HG03196 (cell line): ENCODE results near the gene MSI2.

ENCODE experiments used
- ATAC-seq: cut with Tn5 transposase; IDR thresholded peaks from one replicate; pipeline ENCODE4 v1.9.1; 2021; ENCODE audit not compliant: unreplicated experiment

Gene MSI2

DNA sequence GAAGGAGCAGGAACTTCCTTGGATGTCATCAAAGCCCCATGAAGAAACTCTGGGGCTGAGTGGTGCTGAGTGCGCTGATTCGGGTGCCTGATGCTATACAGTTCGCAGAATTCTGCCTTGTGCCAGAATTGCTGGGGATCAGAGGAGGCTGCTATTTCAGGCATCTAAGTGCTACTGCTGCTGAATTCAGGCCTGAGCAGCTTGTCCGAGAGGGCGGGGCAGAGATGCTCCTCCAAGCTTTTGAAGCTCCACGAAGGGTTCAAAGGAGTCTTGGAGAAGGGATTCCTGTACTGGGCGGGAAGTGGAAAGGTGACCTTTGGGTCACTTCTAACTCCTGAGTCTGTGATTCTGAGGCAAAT lies 260.9 kb downstream of the MSI2 start:
- no peak for ATAC-seq

DNA sequence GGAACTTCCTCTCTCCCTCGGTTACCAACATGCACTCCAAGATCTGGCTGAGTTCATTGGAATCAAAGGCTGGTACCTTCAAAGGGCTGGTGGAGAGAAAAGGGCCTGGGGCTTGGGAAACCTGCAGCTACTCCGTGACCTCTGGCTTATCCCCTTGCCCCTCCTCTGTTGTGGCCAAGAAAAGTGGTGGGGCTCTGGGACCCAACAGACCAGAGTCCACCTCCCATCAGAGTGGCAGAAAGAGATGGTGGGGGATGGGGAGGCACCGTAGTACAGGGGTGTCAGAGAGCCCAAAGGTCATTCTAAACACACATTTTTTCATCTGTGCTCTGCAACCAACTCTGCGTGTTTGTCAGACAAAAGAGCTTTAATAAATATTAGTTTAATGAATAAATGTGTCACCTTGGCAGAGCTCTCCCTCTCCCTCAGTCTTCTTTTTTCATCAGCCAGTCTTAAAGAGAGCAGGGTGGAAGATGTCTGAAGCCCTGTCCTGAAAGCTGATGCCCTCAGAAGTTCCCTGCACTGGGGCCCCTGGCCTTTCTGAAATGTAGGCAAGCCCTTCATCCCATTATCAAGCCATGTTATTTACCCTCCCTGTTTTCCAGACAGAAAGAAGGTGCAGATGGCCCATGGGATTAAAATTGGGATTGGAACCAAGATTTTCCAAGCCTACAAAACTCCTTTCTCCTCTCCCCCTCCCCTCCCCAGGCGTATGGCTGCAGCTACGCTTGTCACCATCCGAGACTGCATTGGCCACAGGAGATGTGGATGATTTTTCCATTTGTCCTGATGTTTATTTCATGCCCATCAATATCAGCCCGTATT lies 261.5 kb downstream of the MSI2 start:
- ATAC-seq: no peak

DNA sequence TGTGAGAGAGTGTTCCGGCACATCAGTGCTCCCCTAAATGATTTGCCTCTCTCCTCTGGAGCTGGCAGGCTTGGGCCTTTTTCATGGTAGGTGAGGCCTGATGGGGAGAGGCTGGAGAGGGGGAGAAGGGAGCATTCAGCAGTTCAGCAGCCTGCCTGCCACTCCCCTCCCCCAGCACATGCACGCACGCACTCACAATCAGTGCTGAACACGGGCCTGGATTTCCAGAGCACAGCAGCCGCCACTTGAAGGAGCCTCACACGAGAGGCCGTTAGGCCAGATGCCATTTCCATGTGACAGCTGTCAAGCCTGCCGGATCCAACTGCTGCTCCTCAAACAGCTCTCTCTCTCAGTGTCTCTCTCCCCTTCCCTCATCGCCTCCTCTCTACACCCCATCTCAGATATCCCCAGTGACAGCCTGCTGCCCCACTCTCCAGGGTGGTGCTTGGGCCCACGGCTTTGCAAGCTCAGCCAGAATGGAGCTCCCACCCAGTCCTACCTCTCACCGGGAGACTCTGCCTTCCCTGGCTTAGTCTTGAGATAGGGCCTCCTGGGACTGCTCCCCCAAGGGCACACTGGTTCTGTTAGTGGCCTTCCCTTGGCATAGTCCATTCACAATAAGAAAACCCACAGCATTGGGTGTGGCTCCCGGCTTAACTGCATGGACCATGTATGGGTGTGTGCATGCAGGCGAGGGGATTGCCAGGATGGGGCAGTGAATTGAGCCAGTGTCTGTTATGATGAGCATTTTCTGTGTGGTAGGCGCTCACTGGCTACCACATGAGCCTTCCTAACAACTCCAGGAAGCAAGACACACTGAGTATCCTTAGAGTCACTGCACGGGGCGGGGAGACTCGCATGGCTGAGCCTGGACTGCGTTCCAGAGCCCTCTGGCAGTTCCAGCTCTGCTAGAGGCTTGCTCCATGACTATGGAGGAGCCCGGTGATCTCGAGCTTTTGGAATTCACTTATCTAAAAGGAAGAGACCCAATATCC lies 262.6 kb downstream of the MSI2 start:
- no peak for ATAC-seq

DNA sequence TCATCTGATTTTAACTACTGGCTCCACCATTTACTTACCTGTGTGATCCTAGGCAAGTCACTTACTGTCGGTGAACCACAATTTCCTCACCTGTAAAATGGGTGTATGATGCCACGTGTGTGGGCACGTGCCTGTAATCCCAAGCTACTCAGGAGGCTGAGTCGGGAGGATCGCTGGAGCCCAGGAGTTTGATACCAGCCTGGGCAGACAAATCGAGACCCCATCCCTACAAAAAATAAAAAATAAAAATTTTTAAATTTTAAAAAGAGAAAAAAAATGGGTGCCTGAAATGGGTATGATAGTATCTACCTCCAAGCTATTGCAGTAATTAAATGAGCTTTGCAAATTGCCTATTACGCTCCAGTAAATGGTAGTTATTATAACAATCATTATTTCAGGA lies 263.5 kb downstream of the MSI2 start:
- ATAC-seq: no peak

DNA sequence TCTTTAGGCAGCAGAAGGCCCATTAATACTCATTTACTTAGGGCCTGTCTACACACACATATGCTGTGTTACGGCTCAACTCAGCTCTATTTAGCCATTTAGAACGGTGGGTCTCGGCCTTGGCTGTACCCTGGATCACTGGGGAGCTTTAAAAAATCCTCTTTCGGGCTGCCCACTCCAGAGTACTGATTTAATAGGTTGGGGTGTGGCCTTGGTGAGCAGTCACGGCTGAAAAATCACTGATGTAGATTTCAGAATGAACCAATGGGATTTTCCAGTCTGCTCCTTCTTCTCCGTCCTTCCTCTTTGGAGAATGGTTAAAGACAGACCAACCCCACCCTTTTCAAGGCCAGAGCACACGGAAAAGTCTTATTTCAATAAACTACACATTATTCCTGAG lies 265.3 kb downstream of the MSI2 start:
- no peak for ATAC-seq

DNA sequence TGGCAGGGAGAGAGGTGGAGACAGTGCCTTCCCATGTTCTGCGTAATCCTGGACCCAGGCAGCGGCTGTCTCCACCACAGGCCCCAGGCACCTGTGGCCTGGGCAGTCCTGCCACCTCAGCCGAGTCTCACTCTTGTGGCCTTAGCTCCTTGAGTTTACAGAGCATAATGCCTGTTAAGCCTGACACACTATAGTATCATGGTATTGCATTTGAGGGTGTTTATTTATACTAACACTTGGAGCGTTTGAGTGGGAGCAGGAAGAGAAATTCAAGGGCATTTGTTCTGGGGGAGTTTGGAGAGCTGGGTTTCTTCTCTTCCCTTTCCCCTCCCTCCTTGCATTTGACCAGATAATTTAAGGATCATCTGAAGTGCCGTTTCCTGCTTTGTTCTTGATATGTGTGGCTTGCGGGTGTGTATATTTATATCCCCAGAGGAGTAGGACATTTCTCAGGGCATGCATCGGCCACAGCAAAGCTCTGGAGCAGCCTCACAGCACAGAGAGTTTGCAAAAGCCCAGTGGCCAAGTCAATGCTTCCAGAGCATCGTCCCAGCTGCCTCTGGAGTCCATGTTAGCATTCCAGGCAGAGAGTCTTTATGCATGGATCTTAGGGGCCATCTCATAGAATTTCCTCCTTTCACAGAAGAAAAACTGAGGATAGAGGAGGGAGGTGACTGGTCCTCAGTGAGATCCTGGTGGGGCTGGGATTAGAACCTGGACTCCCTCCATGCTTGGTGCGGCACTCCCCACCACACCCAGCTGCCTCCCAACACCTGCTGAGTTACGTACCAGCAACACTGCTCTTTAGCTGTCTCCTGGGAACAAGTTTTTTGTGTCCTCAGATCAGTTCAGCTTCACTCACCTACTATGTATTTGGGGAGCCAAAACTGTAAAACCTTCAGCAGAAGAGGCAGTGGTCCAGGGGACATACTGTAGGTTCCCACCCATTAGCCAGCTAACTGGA lies 266.0 kb downstream of the MSI2 start:
- ATAC-seq: no peak

DNA sequence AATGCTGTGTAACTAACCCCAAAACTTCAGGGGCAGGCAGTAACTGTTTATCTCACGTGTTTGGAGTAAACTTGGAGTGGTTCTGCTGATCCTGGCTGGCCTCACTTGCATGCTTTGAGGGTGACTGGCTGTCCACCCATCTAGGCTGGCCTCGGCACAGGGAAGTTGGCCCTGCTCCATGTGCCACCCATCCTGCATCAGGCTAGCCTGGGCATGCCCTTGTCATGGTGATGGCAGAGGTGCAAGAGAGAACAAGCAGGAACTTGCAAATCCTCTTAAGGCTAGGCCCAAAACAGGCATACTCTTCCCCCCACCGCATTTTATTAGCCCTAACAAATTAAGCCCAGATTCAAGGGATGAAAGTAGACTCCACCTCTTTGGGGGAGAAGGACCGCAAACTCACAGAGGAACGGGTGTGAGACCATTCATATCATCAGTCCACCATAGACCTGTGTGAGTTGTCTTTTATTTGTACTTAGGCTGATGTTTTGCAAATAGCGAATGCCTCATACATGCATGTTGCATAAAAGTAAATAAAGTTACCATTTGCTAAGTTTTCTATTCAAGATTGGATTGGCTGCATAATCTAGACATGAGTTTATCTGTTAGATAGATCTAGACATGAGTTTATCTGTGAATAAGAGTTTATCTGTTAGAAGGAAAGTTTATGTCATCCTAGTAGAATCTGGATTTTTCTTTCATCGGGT lies 267.8 kb downstream of the MSI2 start:
- no peak for ATAC-seq

DNA sequence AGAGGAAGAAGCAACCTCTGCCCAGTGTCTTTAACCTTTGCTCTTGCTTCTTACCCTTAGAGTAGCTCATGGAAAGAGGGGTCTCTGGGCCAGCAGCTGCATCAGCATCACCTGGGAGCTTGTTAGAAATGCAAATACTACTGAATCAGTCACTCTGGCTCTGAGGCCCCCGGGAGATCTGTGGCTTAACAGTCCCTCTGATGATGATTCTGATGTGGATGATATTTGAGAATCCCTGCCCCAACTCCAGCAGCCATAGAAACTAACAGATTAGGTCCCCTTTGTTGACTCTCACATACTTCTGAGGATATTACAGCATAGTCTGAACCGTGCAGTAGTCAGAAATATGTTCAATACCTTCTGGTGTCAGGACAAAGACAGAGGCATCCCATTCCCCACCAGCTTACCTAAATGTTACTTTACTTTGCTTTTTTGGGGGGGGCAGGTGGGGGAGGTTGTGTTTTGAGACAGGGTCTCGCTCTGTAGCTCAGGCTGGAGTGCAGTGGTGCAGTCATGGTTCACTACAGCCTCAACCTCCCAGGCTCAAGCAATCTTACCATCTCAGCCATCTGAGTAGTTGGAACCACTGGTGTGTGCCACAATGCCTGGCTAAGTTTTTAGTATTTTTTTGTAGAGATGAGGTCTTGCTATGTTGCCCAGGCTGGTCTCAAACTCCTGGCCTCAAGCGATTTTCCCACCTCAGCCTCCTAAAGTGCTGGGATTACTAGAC lies 268.7 kb downstream of the MSI2 start:
- ATAC-seq: no peak

DNA sequence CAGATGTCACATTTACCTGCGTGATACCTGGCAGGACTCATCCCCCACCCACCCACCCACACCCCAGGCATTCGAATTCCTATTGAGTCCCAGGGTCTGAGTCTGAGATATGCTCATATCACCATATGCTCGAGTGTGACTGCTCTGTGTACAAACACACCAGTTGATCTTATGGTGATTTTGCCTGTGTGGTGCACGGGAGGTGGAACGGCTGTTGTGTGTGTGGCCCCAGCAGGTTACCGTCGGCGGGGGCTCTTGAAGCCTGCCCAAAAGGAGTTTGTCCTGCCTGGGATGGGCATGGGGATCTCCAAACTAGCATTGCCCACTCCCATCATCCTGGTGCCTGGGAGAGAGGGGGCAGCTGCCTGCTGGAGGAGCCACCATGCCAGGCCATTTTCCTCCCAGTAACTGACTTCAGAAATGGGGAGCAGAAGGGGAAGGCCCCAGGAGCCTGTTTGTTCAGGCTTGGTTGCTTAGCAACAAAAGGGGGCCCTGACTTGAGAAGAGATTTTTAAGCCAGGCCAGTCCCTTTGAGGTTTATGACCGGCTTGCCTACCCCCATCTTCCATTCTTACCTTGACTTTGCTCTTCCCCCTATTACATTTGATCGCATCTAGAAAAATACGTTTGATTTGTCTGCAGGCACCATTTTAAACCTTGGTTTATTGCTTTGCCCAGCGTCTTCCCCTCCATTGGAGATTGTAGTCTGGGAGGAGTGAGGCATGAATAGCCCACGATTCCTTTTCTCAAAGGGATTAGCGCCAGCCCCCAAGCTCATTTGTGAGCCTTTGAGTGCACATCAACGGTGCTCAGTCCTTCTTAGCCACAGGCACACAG lies 271.1 kb downstream of the MSI2 start:
- no peak for ATAC-seq

DNA sequence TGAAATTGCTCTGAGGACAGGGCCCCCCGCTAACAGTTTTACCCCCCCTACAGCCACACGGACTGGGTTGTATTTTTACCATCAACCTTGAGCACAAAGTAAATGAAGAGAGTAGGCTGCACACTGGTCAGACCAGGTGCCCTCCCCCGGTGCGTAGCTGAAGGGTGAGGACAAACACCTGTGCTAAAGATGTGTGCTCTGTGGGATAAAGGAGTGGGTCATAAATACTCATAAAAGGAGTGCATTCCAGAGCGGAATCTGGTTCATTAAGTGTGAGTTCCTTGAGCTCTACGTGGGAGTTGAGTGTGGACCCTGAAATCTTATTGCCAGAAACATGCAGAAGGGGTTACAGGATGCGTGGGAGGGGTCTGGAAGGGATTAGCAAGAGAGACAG lies 271.7 kb downstream of the MSI2 start:
- ATAC-seq: no peak

DNA sequence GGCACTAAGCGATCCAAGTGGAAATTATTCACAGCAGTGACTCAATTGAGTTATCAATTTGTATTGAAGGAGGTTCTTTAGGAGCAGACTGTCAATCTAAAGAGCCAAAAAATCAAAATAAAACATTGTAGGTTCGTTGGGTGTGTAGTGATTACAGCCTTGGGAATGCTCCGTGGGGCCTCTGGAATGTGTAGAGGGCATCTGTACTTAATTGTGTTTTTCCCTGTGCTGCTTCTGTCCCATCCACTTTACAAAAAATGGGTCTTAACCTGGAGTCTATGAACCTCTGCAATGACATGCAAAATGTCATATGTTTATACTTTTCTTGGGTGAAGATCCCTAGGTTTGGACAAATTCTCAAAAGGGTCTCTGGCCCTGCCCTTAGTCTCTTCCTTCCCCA lies 273.7 kb downstream of the MSI2 start:
- ATAC-seq: no peak

DNA sequence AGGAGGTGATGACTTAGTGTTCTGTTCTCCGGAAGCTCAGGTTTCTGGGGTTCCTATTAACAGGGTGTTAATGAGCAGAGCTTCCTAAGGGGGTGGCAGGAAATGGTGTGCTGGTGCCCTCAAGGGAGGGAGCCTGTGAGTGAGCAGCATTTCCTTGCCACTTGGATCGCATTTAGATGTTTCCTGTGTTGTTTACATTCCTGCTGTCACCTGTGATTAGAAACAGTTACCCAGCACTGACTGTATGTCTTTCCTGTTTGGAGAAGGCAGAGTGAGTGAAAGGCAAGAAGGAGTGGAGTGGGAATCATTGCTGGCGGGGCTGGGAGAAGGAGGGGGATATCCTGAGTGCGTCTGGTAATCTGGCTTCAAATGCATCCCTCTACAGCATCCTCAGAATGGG lies 274.2 kb downstream of the MSI2 start:
- ATAC-seq: no peak

DNA sequence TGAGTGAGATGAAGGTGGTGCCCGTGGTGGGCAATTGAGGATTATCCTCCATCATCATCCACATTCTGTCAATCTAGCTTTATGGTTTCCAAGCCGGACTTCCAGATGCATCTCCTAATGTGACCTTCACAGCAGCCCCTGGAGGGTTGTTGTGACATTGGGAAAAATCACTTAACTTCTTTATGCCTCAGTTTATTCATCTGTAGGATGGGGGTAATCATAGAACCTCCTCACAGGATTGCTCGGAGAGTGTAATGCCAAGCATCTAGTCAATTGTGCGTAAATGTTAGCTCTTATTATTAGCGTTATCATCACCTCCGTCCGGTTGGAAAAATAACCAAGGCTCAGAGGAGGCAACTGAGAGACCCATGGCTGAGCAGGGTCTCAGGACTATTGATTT lies 274.8 kb downstream of the MSI2 start:
- ATAC-seq: no peak

DNA sequence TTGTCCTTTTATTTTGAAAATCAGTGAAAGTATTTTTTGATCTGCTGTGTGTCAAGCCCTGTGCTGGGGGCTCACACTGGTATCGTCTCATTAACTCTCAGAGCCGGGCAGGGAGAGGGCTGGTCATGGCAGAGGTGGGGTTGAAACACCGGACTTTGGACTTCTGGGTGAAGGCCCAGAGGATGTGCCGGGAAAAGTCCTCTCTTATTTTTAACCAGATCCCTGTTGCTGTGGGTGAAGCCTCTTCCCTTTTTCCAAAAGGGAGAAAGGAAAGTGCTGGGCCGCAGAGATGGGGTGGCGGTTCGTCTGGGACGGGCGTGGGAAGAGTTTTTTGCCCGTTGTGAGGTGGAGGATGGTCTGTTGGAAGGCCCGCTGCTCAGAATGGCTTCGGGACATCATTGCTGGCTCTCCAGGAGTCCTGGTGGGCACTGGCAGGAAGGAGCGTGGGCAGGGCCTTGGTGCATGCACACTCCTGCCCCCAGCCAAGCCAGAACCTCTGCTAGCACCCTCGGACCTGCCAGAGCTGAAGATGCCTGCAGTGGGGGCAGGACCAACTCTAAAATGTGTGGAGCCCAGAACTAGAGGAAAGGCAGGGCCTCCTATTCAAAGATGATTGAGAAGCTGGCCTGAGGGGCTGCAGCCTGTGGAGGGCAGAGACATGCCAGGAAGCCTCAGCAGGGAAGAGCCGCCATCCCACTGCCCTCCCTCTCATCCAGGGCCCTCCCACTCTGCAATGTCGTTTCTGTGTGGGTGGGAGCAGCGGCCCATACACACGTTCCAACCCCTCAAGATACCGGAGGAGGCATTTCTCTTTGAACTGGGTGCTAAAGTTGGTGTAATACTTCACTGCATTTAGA lies 275.6 kb downstream of the MSI2 start:
- ATAC-seq: no peak

DNA sequence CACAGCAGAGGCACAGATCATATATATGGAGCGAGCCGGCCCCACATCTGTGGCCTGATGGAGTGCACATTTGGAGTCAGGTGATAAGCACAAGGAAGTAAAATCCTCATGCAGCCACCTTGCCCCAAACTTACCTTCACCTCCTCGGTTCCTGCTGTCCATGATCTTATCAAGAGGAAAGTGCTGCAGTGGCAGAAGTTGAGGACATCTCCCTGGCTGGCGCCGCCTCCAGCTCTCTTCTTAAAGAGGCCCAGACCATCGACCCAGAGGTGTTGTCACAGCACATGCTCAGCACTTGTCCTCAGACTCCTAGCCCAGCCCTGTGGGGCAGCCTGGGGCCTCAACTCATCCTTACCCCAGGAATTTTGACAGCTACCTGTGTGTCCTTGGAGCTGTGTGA lies 276.2 kb downstream of the MSI2 start:
- no peak for ATAC-seq

DNA sequence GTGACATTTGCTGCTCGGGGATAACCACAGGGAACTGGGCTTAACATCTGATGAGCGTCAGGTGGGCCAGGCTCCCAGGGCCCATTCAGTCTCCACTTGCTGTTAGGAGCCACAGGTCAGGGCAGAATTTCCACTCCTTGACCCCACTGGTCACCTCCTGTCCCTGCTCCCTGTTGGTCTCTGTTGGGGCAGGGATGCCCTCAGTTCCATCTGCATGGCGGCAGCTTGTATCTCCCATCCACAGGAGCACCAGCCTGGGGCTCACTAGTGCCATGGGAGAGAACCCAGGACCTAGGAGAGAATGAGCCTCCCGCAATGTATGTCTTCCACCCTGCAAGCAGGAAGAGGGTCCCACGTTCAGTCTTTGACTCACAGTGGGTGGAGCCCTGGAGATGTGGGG lies 276.6 kb downstream of the MSI2 start:
- no peak for ATAC-seq

DNA sequence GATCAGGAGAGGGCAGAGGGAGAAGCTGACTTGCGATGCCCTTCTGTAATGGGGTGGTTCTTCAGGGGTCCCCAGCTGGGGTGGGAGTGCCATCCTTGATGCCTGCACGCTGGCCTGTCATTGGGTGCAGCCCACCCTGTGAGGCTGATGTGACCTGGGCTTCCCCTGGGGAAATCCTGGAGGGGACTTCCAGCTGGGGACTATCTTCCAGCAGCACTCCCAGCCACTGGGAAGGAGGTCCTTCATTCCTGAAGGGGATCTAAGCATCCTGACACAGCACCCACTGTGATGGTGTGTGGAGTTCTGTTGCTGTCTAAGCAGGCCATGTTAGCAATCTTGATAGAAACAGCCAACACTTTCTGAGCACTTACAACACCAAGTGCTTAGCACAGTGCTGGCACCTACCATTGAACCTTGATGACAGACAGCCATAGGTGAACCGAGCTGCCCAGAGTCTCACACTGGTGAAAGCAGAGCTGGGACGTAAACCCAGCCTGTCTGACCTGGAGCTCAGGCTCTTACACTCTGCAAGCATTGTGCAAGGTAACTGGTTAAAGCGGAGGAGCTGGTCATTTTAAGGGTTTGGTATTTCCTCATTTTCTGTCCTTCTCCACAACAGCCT lies 277.5 kb downstream of the MSI2 start:
- ATAC-seq: no peak
